WTC11 (cell line): ENCODE results near the gene MDGA2.

Source experiments
- NR3C1 ChIP-seq: sonication (generic); formaldehyde crosslinking; conservative IDR thresholded peaks from 2 replicates; pipeline ENCODE4 v1.8.1; 2023; ENCODE audit warnings: low read depth, mild to moderate bottlenecking, missing genetic modification reagents
- ZNF423 ChIP-seq: fragments of 250-450 bp; sonication (Bioruptor Pico); IDR thresholded peaks from 2 replicates; pipeline ENCODE4 v2.1.2; 2022; ENCODE audit warnings: mild to moderate bottlenecking, moderate library complexity

DNA sequence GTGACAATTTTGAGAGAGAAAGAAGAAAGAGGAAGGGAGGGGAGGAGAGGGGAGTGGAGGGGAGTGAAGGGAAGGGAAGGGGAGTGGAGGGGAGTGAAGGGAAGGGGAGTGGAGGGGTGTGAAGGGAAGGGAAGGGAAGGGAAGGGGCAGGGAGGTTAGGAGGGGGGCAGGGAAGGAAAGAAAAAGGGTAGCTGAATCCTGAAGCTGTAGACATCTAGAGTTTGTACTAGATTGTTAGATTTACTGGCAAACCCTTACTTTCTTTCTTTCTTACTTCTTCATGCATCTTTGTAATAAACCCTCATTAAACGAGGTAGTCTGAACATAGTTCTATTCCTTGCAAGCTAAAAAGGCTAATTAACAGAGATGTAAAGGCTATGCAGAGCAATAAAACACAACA lies 378.0 kb downstream of the MDGA2 start:
- TF ChIP-seq ZNF423 (CRISPR knock-in tag) (no peak), NR3C1 (CRISPR knock-in tag) (no peak)
